GM18870 (cell line): ENCODE data around the gene ADAMTS17.

Experiments
- ATAC-seq: cut with Tn5 transposase; IDR thresholded peaks from one replicate; pipeline ENCODE4 v1.9.1; 2021; ENCODE audit warnings: moderate library complexity; ENCODE audit not compliant: unreplicated experiment

The ADAMTS17 gene

DNA sequence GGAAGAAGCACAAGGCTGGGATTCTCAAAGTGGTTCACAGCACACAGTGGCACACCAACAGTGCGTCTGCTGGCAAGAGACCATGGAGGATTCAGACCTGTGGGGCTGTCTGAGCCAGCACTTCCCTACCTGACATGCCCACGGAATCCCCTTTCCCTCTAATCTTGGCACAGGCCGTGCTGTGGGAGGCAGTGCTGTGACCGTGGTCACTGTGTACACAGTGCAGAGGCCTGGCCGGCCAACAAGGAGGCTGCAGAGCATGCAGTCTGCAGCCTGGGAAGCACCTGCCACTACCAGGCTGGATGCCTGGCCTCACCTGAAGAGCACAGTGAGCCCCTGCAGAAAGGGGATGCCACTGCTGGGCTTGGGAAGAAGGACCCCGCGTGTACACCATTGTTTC lies 307.6 kb downstream of the ADAMTS17 start:
- no peak for ATAC-seq

DNA sequence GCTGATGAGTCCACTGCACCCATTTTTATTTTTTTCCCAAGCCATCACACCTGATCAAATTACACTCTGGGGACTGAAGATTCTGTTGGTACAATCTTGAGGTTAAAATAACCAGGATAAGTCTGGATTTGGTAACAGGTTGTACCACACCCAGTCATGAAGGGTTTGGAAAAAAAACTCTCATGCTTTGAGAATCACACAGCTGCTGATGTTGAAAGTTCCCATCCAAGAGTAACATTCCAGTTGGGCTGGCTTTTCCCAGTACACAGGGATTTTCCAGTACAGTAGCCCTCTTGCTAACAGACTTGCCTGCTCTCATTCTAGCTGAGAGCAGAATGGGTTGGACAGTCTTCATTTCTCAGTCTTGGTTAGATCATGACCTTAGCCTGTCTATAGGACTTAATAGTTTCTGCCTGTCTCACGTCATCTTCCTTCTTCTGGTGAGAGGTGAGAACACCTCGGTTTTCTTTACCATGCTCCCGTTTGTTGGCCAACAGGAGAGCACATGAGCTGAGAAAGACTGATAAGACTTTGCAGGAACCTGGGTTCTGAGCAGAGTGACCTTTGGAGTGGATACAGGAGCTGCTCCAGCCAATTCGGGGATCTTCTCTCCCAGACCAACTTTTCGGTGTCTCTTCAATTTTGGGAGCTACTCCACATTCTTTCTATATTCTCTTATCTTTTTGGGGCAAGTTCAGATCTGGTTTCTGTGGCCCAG lies 308.5 kb downstream of the ADAMTS17 start:
- no peak for ATAC-seq

DNA sequence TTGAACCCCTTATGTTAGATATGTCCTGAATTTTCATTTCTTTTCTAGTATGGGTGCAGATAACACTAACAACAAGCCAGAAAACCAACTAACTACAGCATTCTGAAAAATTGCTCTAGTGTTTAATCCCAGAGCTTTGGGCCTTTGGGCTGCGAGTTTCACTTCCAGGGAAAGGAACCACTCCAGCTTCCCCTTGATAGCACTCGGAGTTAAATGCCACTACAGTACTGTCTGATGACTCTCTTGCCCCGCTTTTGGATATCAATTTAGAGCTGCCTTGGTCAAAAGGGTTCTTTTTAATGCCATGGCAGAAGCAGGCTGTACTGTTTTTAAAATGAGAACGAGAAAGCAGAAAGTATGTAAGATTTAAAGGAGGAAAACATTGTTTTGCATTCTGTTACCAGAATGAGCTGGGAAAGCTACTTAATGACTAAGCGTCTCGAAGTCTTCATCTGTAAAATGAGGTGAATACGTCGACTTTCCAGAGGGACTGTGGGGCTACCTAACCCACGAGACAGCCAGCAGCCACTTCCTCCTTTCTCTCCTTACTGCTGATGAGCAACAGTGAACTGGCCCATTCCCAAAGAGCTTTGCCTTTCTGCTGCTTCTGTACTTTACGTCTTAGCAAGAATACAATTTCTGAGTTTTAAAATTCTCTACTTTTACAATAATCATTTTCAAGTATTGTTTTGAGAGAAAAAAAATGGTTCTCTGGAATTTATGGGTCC lies 309.3 kb downstream of the ADAMTS17 start:
- ATAC-seq = no peak

DNA sequence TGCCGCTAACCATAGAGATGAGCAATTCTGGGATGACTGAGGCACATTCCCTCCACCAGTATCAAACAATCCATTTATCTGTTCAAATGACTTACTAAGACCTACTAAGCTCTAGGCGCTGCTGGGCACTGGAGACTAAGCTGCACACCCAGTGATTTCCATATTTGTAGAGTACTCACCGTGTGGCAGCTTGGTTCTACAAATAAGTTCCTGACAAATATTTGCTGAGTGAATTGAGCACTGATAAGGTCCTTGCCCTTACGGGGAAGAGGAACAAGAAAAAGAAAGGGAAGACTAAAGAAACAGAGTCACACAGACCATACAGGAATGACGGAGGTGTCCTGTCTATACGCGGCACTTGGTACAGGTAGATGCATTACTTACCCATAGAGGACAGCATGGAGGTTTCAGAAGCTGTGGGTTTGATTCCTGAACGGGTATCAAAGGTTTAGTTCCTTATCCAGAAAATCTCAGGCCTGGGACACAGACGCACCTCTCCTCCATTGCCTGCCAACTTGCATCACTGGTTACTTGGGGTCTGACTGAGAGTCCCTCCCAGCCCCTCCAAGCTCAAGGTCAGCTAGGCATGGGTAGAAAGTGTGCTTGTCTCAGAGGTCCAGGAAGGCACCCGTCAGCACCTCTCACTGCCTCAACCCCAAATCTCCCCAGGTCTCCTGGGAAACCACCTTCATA lies 310.0 kb downstream of the ADAMTS17 start:
- no peak for ATAC-seq

DNA sequence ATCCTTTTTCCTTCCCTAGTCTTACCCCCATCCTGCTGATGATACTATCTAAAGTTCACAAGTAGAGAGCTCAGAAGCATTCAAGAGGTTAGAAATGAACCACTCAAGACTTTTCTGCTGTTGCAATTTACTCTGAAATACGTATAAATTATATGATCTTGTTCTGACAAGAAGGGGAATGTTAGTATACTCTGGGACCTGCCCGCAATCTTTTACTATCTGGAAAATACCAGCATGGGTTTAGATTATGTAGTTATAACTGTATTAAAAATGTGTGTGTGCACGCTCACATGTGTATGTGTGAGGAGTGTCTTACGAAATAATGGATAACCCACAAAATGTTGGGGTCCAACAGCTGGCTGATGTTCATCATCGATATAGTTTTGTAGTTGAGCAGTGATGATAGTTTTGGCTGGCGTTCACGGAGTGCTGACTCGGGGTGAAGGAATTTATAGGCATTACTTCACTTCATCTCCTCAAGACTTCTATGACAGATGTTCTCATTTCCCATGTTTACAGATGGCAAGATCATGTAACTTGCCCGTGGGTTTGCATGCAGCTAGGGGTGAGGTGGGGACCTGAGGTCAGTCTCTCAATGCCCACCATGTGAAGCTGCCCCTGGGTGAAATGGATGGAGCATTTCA lies 311.1 kb downstream of the ADAMTS17 start:
- no peak for ATAC-seq

DNA sequence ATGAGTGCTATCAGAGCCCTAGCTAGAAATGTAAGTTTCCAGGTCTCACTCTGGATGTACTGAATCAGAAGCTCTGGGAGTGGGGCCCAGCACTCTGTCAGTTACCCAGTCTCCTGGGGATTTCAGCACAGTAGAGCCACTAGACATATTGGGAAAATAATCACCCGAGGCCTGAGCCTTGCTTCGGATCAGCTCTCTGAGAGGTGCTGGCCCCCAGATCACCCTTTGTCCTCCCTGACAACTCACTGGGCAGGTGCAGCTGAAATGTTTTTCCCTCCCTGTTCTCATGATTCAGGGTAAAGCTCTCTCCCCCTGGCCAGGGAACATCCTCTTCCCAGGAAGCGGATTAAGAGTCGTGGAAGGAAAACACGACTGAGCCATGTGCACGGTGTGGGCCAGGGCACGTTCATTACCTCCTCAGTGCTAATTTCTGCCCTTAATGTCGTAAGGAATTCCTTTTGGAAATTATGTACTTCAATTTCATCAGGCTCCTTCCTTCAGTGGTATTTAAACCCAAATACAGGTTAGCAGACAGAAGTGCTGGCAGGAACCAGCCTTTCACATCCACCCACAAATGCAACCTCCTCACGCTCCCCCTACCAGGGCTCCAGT lies 311.8 kb downstream of the ADAMTS17 start:
- ATAC-seq = no peak

DNA sequence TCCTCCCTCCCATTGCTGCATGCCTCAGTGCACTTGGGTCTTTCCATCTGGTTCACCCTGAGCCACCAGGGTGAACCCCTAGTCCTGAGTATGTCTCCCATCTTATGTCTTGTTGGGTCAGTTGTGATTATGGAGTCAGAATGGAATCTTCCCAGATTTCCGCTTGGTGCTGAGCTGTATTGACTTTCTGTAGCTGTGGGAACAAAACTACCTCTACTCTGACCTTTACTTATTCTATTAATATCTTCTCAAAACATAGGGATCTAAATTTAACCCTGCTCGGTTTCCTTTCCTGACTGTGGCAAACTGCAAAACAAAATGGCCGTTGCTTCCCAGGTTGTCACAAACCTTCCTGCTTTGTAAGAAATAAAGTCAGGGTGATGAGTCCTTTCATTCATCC lies 312.7 kb downstream of the ADAMTS17 start:
- no peak for ATAC-seq

DNA sequence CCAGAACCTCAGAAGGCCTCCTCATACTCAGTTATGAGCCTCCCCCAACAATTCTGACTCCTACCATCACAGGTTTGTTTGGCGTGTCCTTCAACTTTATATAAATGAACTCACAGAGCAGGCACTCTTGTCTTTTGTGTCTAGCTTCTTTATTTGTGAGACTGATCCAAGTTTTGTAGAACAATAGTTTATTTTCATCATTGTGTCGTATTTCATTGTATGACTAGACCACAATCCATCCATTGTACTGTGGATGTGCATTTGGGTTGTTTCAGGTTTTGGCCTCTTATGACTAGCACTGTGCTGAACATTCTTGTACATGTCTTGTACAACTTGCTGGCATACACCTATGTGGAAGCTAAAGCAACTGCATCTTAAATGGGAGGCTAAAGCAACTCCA lies 315.7 kb downstream of the ADAMTS17 start:
- no peak for ATAC-seq

DNA sequence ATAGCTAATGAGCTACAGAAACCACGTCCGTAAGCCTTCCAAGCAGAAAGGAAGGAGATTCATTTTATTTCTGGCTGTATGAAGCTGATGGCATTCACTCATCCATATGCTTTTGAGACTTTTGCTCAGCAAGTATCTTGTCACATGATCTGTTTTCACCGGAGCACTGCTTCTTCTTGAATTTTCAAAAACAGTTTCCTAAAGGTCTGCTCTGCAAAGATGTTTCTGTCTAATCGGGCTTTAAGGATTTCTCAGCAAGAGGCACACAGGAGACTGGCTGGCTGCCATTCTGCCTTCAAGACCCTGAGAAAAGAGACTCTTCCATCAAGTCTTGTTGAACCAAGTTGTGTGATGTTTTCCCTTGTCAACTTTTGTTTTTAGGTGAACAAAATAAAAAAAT lies 319.0 kb downstream of the ADAMTS17 start:
- no peak for ATAC-seq

DNA sequence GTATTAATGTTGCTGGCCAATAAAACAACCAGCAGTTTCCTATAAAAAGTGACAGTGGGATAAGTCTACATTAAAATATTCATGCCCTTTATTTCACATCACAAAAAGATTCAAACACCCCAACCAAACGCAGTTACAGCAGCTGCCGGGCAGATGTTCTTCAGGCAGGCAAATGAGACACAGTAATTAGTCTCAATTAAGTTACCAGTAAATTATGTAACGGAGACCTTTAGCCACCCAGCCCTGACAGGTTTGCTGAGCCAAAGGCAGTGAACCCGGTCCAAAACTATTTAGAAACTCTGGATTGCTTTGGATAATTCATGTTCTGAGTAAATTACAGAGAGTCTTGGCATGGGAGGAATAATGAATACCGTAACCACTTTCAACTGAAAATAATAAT lies 319.4 kb downstream of the ADAMTS17 start:
- ATAC-seq = no peak

DNA sequence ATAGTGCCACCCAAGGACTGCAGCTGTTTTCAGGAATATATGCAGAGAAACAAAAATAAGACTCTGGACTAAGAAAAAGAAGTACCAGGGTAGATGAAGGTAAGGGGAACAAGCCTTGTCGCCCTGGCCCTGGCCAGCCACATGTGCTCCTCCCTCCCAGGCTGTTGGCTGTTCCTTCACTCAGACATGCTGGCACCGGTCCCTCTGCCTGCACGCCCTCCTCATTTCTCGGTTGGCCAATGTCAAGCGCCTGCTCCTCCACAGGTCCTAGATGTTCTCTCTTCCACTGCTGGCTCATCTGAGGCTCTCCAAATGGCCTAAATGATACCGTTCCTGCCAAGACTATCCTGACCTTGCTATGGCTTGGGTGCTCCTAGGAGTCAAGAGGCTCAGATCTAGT lies 320.1 kb downstream of the ADAMTS17 start:
- ATAC-seq = no peak

DNA sequence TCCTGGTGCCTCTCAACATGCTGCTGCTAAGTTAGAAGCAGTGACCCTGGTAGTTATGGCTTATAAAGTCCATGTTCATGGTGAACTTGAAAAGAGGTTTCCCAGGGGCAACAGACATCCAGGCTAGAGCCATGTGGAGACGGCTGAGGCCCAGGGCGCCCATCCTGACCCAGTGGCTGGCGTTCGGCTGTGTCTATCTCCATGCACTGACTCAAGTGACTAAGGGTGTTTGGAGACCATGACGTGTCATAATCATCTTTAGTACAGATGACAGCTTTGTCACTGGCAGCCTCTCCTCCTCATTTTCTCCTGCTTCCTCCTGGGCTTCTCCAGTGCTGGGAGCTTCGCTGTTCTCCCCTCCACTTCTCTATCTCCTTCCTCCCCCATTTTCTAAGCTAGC lies 321.2 kb downstream of the ADAMTS17 start:
- no peak for ATAC-seq

DNA sequence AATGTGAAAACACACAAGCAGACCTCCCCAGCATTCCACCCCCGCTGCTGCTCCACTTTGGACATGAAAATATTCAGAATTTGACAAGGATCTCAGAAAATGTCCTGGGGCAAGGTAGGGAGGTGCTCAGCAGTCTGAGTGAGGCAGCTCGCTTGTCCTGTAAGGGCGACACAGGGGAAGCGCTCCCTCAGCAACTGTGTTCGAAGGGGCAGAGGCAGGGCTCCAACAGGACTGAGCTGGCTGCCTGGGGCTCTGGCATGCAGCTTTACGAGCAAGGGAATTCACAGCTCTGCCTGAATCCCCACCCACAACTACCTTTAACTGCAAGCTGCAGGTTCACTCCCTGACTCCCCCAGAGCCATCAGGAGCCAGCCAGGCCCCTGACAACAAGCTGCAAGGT lies 321.6 kb downstream of the ADAMTS17 start:
- ATAC-seq = no peak

DNA sequence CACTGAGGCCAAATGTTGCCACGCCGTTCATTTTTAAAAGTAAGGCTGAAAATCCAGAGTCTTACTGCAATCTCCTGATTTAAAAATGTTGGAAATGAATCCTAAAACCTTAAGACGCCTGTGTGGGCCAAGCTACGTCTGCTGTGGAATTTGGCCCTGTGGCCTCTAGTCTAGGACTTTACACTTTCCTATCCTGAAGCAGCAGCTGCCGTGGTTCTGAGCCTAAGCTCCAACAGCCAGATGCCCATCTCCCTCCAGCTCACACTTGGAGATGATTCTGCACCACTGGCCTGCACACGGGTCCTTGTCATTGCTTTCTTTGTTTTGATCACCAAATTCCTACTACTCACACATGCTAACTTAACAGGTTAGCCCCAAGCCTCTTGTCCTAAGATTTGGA lies 322.2 kb downstream of the ADAMTS17 start:
- no peak for ATAC-seq

DNA sequence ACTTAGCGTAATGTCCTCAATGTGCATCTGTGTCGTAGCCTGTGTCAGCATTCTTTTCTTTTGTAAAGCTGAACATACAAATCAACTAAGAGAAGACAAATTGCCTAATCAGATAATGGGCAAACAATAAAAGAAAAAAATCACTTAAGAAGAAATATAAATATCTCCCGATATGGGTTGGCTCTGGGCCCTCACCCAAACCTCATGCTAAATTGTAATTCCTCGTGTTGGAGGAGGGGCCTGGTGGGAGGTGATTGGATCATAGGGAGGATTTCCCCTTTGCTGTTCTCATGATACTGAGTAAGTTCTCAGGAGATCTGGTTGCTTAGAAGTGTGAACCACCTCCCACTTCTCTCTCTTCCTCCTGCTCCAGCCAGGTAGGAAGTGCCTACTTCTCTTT lies 323.6 kb downstream of the ADAMTS17 start:
- ATAC-seq = no peak

DNA sequence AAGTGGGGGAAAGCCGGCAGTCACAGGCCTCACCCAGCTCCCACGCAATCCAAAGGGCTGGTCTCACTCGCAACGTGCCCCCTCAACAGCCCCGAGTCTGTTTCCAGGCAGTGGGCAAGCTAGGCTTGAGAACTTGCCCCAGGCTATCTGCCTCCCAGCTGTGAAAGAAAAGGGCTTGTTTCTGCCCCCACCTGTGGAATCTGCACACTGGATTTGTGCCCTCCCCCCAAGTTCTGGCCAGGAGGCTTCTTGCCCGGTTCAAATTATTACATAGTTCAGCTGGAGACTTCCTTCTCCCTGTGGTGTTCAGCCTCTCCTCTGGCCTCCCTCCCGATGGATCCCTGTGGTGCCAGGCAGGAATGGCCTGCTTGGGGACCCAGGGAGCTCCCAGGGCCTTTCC lies 324.6 kb downstream of the ADAMTS17 start:
- ATAC-seq = no peak

DNA sequence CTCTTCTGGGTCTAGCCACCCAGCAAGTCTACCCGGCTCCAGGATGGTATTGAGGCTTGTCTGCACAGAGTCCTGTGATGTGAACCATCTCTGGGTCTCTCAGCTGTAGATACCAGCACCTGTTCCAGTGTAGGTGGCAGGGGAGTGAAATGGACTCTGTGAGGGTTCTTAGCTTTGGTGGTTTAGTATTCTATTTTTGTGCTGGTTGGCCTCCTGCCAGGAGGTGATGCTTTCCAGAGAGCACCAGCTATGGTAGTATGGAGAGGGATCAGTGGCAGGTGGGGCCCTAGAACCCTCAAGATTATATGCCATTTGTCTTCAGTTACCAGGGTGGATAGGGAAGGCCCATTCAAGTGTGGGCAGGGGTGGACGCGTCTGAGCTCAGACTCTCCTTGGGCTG lies 325.1 kb downstream of the ADAMTS17 start:
- ATAC-seq = no peak

DNA sequence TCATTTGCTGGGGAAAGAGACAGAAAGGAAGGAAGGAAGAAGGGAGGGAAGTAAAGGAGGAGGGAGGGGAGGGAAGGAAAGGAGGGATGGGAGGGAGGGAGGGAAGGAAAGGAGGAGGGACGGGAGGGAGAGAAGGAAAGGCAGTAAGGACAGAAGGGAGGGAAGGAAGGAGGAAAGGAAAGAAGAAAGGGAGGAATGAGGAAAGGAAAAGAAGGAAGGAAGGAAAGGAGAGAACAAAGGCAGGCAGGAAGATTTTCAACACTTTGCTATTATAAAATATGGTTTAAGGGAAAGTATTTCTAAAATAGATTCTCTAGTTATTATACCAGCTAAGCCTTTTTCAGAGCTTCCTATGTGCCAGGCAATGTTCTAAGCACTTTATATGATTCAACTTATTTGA lies 330.5 kb downstream of the ADAMTS17 start:
- ATAC-seq = no peak

DNA sequence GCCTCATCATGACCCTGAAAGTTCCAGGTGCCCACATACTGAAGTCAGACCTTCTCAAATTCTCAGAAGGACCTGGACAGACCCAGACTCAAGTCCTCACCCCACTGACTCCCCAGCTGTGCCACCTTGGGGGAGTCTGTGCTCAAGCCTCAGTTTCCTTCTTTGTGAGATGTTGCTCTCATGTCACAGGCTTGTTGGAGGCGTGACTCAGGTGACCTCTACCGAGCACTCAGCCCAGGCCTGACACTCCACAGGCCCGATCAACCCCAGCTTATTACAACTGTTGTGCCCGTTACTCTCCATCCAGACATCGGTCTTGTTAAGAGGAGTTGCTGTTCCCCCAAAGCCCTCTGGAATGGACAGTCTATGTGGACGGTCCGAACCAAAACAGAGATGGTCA lies 332.4 kb downstream of the ADAMTS17 start:
- no peak for ATAC-seq

DNA sequence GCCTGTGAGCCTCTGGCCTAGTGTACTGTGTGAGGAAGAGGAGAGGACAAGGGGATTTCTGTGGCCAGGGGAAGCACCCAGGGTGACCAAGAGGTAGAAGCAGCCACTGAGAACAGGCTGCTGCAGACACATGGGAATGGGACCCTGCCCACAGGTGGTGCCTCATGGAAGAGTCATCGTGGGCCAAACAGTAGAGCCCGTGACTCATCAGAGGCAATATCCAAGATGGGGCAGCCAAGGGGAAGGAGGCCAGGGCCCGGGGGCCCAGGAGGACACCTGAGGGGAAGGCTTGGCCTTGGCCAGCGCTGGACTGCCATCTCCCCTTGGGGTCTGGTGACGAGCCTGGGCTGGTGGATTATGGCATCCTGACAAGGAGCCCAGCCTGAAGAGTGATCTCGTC lies 333.5 kb downstream of the ADAMTS17 start:
- ATAC-seq = no peak

DNA sequence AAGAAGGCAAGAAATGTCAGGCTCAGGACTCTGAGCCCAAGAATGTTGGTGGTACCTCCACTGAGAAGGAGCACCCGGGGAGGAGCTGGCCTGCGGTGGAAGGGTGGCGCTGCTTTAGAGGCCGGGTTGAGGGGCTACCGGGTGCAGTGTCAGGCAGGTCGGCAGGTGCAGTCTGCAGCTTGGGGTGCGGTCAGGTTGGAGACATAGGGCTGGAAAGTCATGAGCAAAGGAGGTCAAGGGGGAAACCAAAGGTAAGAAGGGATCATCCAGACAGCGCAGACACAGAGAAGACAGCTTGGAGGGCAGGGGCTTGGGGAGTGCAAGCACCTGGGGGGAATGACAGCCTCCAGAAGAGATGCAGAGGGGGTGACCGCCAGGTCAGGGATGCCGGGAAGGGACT lies 334.2 kb downstream of the ADAMTS17 start:
- no peak for ATAC-seq
